ENCODE results near the gene ANO5. TPM values are rescaled to one million over a fixed set of nuclear protein-coding genes. Genes with fewer than 3 reads are reported as not detected.

ANO5 gene, protein sequence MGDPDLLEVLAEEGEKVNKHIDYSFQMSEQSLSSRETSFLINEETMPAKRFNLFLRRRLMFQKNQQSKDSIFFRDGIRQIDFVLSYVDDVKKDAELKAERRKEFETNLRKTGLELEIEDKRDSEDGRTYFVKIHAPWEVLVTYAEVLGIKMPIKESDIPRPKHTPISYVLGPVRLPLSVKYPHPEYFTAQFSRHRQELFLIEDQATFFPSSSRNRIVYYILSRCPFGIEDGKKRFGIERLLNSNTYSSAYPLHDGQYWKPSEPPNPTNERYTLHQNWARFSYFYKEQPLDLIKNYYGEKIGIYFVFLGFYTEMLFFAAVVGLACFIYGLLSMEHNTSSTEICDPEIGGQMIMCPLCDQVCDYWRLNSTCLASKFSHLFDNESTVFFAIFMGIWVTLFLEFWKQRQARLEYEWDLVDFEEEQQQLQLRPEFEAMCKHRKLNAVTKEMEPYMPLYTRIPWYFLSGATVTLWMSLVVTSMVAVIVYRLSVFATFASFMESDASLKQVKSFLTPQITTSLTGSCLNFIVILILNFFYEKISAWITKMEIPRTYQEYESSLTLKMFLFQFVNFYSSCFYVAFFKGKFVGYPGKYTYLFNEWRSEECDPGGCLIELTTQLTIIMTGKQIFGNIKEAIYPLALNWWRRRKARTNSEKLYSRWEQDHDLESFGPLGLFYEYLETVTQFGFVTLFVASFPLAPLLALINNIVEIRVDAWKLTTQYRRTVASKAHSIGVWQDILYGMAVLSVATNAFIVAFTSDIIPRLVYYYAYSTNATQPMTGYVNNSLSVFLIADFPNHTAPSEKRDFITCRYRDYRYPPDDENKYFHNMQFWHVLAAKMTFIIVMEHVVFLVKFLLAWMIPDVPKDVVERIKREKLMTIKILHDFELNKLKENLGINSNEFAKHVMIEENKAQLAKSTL
- under 1 TPM; 0.03 to 0.22 TPM for total RNA-seq

DNA sequence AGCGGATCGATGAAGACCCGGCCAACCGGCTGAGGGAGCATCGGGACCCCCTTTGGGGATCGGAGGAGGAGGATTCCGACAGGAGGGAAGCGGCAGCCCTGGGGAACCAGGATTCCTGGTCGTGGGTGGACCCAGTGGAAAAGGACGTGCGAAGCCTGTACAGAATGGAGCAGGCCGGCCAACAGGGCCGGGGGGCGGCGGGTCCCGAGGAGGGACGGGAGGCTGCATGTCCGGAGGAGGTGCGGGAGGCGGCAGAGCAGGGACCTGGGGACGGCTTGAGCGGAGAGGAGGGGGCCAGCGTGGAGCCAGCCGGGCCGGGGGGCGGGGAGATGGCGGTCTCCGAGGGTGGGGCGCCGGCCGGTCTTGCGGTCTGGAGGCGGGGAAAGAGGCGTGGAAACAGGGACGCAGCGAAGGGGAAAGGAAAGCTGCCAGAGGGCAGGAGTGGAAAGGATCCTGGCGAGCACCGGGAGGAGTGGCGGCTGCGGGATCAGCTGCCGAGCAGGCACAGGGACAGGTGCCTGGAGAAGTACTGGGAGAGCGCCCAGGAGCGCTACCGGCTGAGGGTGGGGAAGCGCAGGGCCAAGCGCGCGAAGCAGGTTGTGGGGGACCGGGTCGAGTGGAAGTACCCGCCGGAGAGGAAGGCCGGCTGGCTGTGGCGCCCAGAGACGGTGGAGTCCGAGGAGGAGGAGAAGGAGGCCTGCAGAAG, at the start of gene ANO5:
Gene ANO5 (plus strand): TSS at position 444 of the 706 bp plus-strand sequence. CDS start 408 bp downstream, outside the sequence.
- H3K27me3 Mint-ChIP-seq: peaks cover 31% of the 10 kb centered on the region
- H3K4me1 Mint-ChIP-seq: no peaks in the 10 kb centered on the region
- no peak for ATAC-seq (replicated peaks)

DNA sequence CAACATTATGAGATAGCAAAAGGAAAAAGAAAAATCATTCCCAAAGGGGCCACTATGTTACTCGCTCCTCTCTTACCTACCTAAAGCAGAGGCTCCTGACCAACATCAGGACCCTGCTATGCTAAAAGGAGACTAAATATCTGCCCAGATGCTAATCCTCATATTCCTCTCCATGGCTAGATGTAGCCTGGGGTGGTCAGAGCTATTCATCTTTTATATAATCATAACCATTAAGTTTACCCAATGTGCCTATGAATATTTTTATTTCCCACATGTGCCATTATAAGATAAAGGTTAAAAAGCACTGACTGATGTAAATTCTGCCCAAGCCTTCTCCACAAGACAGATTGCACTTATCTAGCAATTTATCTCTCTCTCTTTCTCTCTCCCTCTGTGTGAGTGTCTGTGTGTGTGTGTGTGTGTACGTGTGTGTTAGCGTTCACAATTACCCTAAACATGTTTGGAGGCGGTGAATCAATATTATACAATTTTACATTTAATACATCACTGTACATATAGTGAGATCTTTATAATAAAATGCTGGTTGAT, 41.2 kb upstream of the ANO5 start:
- H3K27me3 Mint-ChIP-seq: no peaks in the 10 kb centered on the region
- H3K4me1 Mint-ChIP-seq: no peaks in the 10 kb centered on the region
- peaks cover 7% of the 10 kb centered on the region for H3K9me3 Mint-ChIP-seq
- no peaks in the 10 kb centered on the region for H3K36me3 Mint-ChIP-seq (ENCODE audit: low read depth)
- ATAC-seq (replicated peaks): no peak
- no peak overlapping the region for H3K27ac Mint-ChIP-seq
- no peak overlapping the region for H3K4me3 Mint-ChIP-seq

More for the DNA sequence above, at the start of gene ANO5:
- Mint-ChIP-seq H3K4me3 (peak within 1 kb of the TSS; percentile 44), H3K9me3 (peaks cover 4% of the 10 kb centered on the region), H3K36me3 (ENCODE audit: low read depth) (no peaks in the 10 kb centered on the region), H3K27ac (no peak within 1 kb of the TSS)

DNA sequence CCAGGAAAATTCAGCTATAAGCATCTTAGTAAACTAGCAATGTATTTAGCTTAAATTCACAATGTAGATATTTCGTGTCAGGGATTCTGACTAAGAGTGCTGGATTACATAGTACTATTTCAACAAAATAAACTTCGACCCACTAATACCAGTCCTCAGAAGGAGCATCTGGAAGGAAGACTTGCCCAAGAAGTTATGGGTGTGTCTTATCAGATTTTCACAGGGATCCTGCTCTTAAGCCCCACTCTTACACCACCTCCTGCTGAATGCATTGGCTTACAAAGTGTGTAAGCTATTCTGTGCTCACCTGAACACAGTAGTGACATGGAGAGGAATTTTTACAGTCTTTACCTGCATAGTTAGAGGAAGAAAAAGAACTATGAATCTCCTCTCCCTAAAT, 35.4 kb upstream of the ANO5 start:
- no peak for ATAC-seq (replicated peaks)
- Mint-ChIP-seq H3K27me3 (no peaks in the 10 kb centered on the region), H3K27ac (no peak overlapping the region), H3K4me1 (no peaks in the 10 kb centered on the region), H3K4me3 (no peak overlapping the region), H3K9me3 (no peaks in the 10 kb centered on the region), H3K36me3 (ENCODE audit: low read depth) (no peaks in the 10 kb centered on the region)

DNA sequence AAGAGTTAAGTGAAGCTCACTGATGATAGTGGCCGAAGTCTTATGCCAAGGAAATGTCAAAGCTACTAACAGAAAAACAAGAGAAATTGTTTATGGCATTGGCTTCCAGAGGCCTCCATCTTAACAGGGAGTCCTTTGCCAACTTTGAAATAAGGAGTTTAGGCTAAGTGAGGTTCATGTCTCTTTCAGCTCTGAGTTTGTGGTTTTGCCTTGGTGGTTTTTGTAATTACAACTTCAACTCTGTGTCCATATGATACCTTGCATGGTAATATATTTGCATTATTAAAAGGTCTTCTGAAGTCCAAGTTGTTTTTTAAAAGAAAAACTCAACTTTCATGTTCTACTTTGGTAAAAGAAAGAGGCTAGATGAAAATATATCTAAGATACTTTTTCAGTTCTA, 31.4 kb upstream of the ANO5 start:
- Mint-ChIP-seq H3K27ac (no peak overlapping the region), H3K4me1 (no peaks in the 10 kb centered on the region), H3K9me3 (no peaks in the 10 kb centered on the region), H3K27me3 (no peaks in the 10 kb centered on the region), H3K36me3 (ENCODE audit: low read depth) (no peaks in the 10 kb centered on the region), H3K4me3 (no peak overlapping the region)
- no peak for ATAC-seq (replicated peaks)

DNA sequence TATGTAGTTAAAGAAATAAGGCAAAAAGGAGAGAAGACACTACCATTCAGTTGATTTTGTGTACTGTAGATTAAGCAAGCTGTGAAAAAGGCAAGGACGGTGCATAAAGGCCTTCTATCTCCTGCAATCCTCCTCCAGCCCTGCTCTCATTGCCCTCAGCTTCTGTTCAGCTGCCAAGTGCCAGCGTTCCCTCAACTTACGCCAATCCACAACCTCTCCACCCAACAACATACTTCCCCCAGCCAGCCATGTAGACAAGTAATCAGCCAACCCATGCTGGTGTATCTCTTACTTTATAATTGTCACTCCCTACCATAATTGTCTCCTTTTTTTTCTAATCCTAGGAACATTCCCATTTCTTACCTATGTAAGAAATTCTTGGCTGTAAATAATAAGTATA, 30.1 kb upstream of the ANO5 start:
- H3K4me3 Mint-ChIP-seq: no peak overlapping the region
- H3K36me3 Mint-ChIP-seq (ENCODE audit: low read depth): no peaks in the 10 kb centered on the region
- no peaks in the 10 kb centered on the region for H3K4me1 Mint-ChIP-seq
- no peak for ATAC-seq (replicated peaks)
- no peak overlapping the region for H3K27ac Mint-ChIP-seq
- H3K9me3 Mint-ChIP-seq: no peaks in the 10 kb centered on the region
- no peaks in the 10 kb centered on the region for H3K27me3 Mint-ChIP-seq

DNA sequence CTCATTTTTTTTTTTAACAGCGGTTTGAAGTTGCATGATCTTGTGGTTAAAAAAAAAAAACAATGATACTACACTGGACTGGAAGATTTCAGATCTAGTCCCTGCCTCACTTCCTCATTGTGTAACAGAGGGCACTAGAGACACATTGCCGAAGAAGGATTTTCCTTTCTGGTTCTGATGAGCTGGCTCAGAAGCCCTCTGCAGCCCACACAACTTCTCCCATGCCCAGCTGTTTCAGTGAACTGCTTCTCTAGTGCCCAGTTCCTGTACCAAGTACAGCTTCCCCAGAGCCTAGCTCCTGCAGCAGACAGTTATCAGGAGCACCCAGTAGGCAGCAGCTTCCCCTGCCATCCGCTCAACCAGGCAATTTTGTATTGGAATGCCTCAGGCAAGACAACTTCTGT, 29.5 kb upstream of the ANO5 start:
- H3K27ac Mint-ChIP-seq: no peak overlapping the region
- no peaks in the 10 kb centered on the region for H3K4me1 Mint-ChIP-seq
- no peaks in the 10 kb centered on the region for H3K27me3 Mint-ChIP-seq
- no peak for ATAC-seq (replicated peaks)
- H3K9me3 Mint-ChIP-seq: no peaks in the 10 kb centered on the region
- H3K36me3 Mint-ChIP-seq (ENCODE audit: low read depth): no peaks in the 10 kb centered on the region
- H3K4me3 Mint-ChIP-seq: no peak overlapping the region

DNA sequence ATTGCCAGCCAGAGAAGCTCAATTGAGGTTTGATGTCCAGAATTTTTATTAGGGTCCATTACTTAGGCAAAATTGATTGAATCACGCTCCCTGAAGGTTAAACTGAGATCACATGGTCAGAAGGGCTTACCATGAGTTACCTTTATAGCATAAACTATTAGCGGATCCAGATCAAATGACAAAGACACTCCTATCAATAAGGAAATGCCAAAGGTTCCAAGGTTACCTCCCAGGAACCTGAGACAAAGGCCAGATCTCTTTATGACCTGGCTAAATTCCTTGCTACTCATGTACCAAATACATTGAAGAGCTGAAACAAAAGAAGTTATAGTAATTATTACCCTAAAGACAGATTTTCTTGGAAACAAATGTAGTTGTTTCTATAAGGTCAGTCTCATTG, 27.8 kb upstream of the ANO5 start:
- Mint-ChIP-seq H3K9me3 (no peaks in the 10 kb centered on the region), H3K27ac (no peak overlapping the region), H3K27me3 (peaks cover 3% of the 10 kb centered on the region), H3K4me1 (no peaks in the 10 kb centered on the region), H3K36me3 (ENCODE audit: low read depth) (no peaks in the 10 kb centered on the region), H3K4me3 (no peak overlapping the region)
- ATAC-seq (replicated peaks): no peak

DNA sequence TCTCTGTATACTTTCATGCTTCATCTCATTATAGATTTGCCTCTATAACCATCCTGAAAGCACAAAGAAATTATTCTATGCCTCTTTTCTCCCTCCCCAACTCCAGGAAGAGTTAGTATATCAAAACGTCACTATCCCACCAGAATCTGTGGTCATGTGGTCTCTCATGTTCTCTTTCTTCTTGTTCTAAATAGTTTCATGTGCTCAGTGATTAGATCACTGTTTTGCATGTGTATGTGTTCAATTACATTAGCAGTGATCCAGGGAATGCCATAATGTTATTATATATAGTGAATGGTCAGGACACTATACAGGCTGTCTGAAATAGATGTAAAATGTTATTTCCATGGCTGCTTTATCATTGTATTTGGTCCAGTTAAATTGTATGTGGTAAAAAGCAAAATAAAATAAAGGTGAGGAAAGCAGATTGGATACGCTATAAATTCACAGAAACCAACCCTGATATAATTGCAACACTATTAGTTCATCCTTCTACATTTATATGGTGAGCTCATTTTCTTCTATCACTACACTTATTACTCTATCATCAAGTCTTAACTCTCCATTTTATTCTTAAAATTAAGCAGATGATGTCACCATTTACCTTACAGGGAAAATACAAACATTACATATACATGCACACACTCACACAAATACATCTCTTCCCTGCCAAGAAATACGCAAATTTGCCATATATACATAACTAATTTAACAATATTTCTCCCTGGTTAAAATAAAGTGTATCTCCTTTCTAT, 26.9 kb upstream of the ANO5 start:
- Mint-ChIP-seq H3K27ac (no peak overlapping the region), H3K4me1 (no peaks in the 10 kb centered on the region), H3K4me3 (no peak overlapping the region), H3K9me3 (no peaks in the 10 kb centered on the region), H3K27me3 (peaks cover 3% of the 10 kb centered on the region), H3K36me3 (ENCODE audit: low read depth) (no peaks in the 10 kb centered on the region)
- ATAC-seq (replicated peaks): no peak

DNA sequence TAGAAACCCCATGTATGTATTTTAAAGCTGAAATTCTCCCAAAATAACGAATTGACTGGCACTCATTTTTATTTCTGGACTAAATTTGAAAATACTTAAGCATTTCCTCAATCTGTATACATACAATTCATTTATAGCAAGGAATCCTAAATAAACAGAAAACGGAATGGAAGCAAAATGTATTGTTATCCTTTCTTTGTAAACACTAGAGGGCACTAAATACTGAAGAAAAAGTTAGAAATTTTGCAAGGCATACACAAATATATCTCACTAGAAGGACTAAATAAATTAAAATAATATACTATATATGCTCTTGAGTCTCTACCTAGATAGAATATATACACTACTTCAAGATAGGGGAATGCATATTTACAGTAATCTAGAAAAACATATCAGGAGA, 23.1 kb upstream of the ANO5 start:
- H3K27me3 Mint-ChIP-seq: peaks cover 3% of the 10 kb centered on the region
- H3K9me3 Mint-ChIP-seq: no peaks in the 10 kb centered on the region
- no peak for ATAC-seq (replicated peaks)
- H3K4me1 Mint-ChIP-seq: no peaks in the 10 kb centered on the region
- H3K27ac Mint-ChIP-seq: no peak overlapping the region
- H3K4me3 Mint-ChIP-seq: no peak overlapping the region
- no peaks in the 10 kb centered on the region for H3K36me3 Mint-ChIP-seq (ENCODE audit: low read depth)

DNA sequence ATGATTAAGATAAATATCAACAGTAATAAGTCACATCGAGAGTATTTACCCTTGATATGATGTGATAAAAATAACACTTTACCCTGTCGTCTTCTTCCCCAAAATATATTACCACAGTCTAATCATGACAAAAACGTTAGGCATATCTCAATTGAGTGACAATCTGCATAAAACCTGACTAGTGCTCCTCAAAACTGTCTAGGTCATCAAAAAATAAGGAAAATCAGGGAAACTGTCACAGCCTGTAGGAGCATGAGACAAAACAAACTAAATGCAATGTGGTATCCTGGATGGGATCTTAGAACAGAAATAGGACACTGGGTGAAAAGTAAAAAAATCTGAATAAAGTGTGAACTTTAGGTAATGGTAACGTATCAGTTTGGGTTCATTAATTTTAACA, 19.4 kb upstream of the ANO5 start:
- Mint-ChIP-seq H3K27me3 (peaks cover 3% of the 10 kb centered on the region), H3K27ac (no peak overlapping the region)

DNA sequence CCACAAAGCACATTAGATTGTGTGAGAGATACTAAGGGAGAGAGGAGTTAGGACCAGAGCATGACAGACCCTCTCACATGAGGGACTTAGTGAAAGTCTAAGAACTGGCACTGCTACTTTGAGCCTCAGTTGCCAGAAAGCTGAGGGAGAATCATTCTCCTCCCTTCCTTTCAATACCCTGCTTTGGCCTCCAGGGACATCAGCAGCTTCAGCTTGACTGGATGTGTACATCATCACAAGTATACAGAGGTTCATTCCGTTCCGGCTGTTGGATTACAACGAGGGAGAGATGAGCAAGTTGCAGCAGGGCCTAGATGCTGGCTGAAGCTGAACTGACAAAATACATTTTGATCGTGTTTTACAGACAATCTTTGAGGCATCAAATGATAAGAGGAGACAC, 15.7 kb upstream of the ANO5 start:
- ATAC-seq (replicated peaks): no peak

More for the DNA sequence above, 19.4 kb upstream of the ANO5 start:
- Mint-ChIP-seq H3K4me3 (no peak overlapping the region), H3K9me3 (no peaks in the 10 kb centered on the region), H3K36me3 (ENCODE audit: low read depth) (no peaks in the 10 kb centered on the region), H3K4me1 (no peaks in the 10 kb centered on the region)
- ATAC-seq (replicated peaks): no peak

DNA sequence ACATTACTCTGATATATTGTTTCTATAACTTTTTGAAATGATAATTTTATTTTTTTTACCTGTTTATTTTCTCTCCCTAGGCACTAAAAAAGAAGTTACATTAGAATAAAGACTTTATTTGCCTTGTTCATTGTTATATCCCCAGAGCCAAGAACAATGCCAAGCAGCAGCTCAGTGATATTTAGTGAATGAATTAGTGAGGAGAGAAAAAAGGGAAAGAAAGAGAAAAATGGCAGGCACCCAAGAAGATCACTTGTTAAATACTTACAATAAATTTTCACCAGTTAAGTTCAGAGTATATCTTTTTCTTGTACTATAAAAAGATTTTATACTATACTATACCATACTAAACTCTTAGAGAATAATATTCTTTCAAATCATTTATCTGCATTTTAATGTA, 13.3 kb upstream of the ANO5 start:
- Mint-ChIP-seq H3K4me1 (no peaks in the 10 kb centered on the region), H3K36me3 (ENCODE audit: low read depth) (no peaks in the 10 kb centered on the region), H3K27me3 (no peaks in the 10 kb centered on the region), H3K27ac (no peak overlapping the region), H3K4me3 (no peak overlapping the region), H3K9me3 (no peaks in the 10 kb centered on the region)
- ATAC-seq (replicated peaks): no peak

More for the DNA sequence above, 15.7 kb upstream of the ANO5 start:
- H3K4me1 Mint-ChIP-seq: no peaks in the 10 kb centered on the region
- H3K27me3 Mint-ChIP-seq: no peaks in the 10 kb centered on the region
- H3K9me3 Mint-ChIP-seq: no peaks in the 10 kb centered on the region
- H3K4me3 Mint-ChIP-seq: no peak overlapping the region
- no peaks in the 10 kb centered on the region for H3K36me3 Mint-ChIP-seq (ENCODE audit: low read depth)
- no peak overlapping the region for H3K27ac Mint-ChIP-seq

DNA sequence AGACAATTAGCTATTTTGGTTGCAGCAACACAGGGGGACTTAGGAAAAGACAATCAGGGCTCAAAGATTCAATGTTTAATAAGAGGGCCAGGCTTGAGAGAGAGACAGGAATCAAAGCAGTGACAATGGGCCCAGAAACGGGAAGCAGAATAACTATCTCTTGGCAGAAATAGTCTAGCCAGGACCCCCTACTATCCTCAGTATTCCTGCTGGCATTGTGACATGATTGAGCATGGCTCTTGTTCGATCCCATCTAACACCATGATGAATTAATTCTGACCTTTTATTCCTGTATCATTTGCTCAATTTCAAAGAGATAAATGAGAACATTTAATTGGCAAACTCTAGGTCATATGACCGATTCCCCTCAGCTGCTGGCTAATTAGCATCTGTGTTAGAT, 12.8 kb upstream of the ANO5 start:
- Mint-ChIP-seq H3K27ac (no peak overlapping the region), H3K4me1 (no peaks in the 10 kb centered on the region), H3K36me3 (ENCODE audit: low read depth) (no peaks in the 10 kb centered on the region), H3K9me3 (no peaks in the 10 kb centered on the region), H3K4me3 (no peak overlapping the region), H3K27me3 (no peaks in the 10 kb centered on the region)
- no peak for ATAC-seq (replicated peaks)

DNA sequence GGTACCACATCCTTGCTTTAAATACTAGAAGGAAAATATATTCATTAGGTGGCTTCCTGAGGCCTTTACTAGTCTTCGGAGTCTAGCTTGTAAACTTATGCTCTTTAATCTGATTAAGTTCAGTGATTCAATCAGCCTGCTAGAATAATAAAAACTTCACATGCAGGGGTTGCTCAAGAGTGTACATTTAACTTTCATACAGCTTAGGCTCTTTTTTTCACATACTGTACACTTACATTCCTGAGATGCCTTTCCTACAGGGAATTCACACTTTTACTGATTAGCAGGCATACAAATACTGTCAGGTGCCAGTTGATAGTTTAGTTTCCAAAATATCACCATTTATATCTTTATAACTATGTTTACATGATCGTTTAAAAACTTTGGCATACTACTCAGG, 3.2 kb upstream of the ANO5 start:
- Mint-ChIP-seq H3K4me3 (no peak overlapping the region), H3K9me3 (peaks cover 4% of the 10 kb centered on the region), H3K27me3 (peaks cover 24% of the 10 kb centered on the region), H3K4me1 (no peaks in the 10 kb centered on the region), H3K27ac (no peak overlapping the region), H3K36me3 (ENCODE audit: low read depth) (no peaks in the 10 kb centered on the region)
- no peak for ATAC-seq (replicated peaks)

Data from activated T-helper 17 cell treated with anti-CD3 and anti-CD28 coated beads, Interleukin-2, amount 50 U/mL, for 72 hours (primary cell).